HCT116 (cell line): ENCODE results near the gene FAM89B. TPM values are rescaled to one million over a fixed set of nuclear protein-coding genes. Genes with fewer than 3 reads are reported as not detected.

Source experiments
- ATAC-seq: fragments of 200-7000 bp; cut with Tn5 transposase; 2 replicates; pipeline ENCODE4 v1.9.1; 2020; ENCODE audit warnings: mild to moderate bottlenecking, moderate library complexity
- BruUV-seq: library from RNA; stranded (reverse); fragments of 400-500 nt; replicated peaks from 2 replicates; lab custom pipeline; 2021; lab: Mats Ljungman, UMichigan
- CTCF ChIA-PET: fragments of 300-600 bp; sonication (Branson Sonifier 250); formaldehyde crosslinking; loops from one replicate; lab custom pipeline; 2021; ENCODE audit warnings: antibody characterized with exemption; lab: Charles Lee
- POLR2A ChIA-PET: fragments of 300-600, 350-600 bp; sonication (Branson Sonifier 250); formaldehyde crosslinking; loops from one replicate; lab custom pipeline; 2021; ENCODE audit warnings: antibody characterized with exemption; lab: Charles Lee
- RAD21 ChIA-PET, 2 experiments: fragments of 300-600 bp; sonication (Branson Sonifier 250); formaldehyde crosslinking; loops; one replicate each; lab custom pipeline; 2023; ENCODE audit warnings: low total read pairs in 2 of 2; ENCODE audit not compliant: uncharacterized antibody in 2 of 2, unreplicated experiment in 2 of 2, low non-redundant PET in 1 of 2; lab: Charles Lee
- DNase-seq: peaks from one replicate; pipeline ENCODE4 v3.0.0-alpha.2; 2010; ENCODE audit warnings: low read depth, low spot score
- H2AFZ ChIP-seq: fragments of 200-600 bp; shearing (Covaris generic), sonication (generic); 2 replicates; pipeline ENCODE4 v1.6.1; 2017; ENCODE audit warnings: low read depth, mixed run types, mixed read lengths, antibody characterized with exemption, low read length; ENCODE audit not compliant: poor library complexity, severe bottlenecking
- H3K27ac ChIP-seq: 2 replicates; pipeline ENCODE4 v1.5.1; 2012; ENCODE audit warnings: low read depth, low read length
- H3K27me3 ChIP-seq: fragments of 200-600 bp; sonication (generic); 2 replicates; pipeline ENCODE4 v1.6.1; 2016; ENCODE audit warnings: mixed run types, low read length, mixed read lengths; ENCODE audit not compliant: insufficient read depth
- H3K36me3 ChIP-seq, 2 experiments: fragments of 200-500 bp in 1 of 2; fragments of 200-600 bp in 1 of 2; sonication (Bioruptor generic) in 1 of 2; sonication (generic) in 1 of 2; 2 replicates each; pipeline versions ENCODE4 v1.5.1 to v1.6.1; 2014 to 2016; ENCODE audit warnings: low read length in 2 of 2, inconsistent platforms in 1 of 2, mixed read lengths in 1 of 2, mixed run types in 1 of 2; ENCODE audit not compliant: insufficient read depth in 2 of 2, control insufficient read depth in 1 of 2
- H3K4me1 ChIP-seq, 2 experiments: fragments of 200-600 bp in 1 of 2; sonication (generic) in 1 of 2; 2 replicates each; pipeline versions ENCODE4 v1.5.1 to v1.6.1; 2012 to 2017; ENCODE audit warnings: low read length in 2 of 2, inconsistent platforms in 1 of 2, mild to moderate bottlenecking in 1 of 2, mixed read lengths in 1 of 2, mixed run types in 1 of 2, moderate library complexity in 1 of 2; ENCODE audit not compliant: insufficient read depth in 2 of 2, control insufficient read depth in 1 of 2
- H3K4me2 ChIP-seq: fragments of 200-600 bp; sonication (generic); 2 replicates; pipeline ENCODE4 v1.6.1; 2017; ENCODE audit warnings: mixed run types, low read length, mixed read lengths
- H3K4me3 ChIP-seq, 2 experiments: fragments of 200-600 bp in 1 of 2; sonication (generic) in 1 of 2; replicated peaks in 1 of 2; 2 replicates each; pipeline ENCODE4 v1.5.1; 2011 to 2016; ENCODE audit warnings: low read length in 2 of 2, control low read depth in 1 of 2, low read depth in 1 of 2, mild to moderate bottlenecking in 1 of 2, mixed read lengths in 1 of 2, mixed run types in 1 of 2
- H3K79me2 ChIP-seq: fragments of 200-600 bp; sonication (generic); 2 replicates; pipeline ENCODE4 v1.6.1; 2017; ENCODE audit warnings: mild to moderate bottlenecking, mixed run types, low read length, moderate library complexity, mixed read lengths; ENCODE audit not compliant: insufficient read depth
- H3K9ac ChIP-seq: fragments of 200-600 bp; sonication (generic); 2 replicates; pipeline ENCODE4 v1.6.1; 2016; ENCODE audit warnings: low read length, mixed read lengths
- H3K9me2 ChIP-seq: fragments of 200-600 bp; sonication (generic), shearing (Covaris generic); 2 replicates; pipeline ENCODE4 v1.6.1; 2017; ENCODE audit warnings: mixed run types, mild to moderate bottlenecking, moderate library complexity; ENCODE audit not compliant: insufficient read depth
- H3K9me3 ChIP-seq, 2 experiments: fragments of 200-500 bp in 1 of 2; fragments of 200-600 bp in 1 of 2; sonication (Bioruptor generic) in 1 of 2; sonication (generic) in 1 of 2; 2 replicates each; pipeline ENCODE4 v1.6.1; 2014 to 2017; ENCODE audit warnings: low read length in 2 of 2, mixed read lengths in 2 of 2, inconsistent platforms in 1 of 2, low read depth in 1 of 2, mild to moderate bottlenecking in 1 of 2, mixed run types in 1 of 2, moderate library complexity in 1 of 2; ENCODE audit not compliant: control insufficient read depth in 1 of 2, insufficient read depth in 1 of 2
- H4K20me1 ChIP-seq: fragments of 200-600 bp; sonication (generic), shearing (Covaris generic); 2 replicates; pipeline ENCODE4 v1.6.1; 2017; ENCODE audit warnings: mixed run types, mild to moderate bottlenecking, moderate library complexity; ENCODE audit not compliant: insufficient read depth
- ELF1 ChIP-seq: IDR thresholded peaks from 2 replicates; pipeline ENCODE4 v1.6.1; 2012; ENCODE audit warnings: low read depth, borderline replicate concordance
- MAX ChIP-seq: IDR thresholded peaks from 2 replicates; pipeline ENCODE4 v1.6.1; 2012
- POLR2A ChIP-seq: IDR thresholded peaks from 2 replicates; pipeline ENCODE4 v1.7.0; 2011; ENCODE audit warnings: borderline replicate concordance; ENCODE audit not compliant: insufficient read depth, insufficient read length; ENCODE audit errors: extremely low read depth
- POLR2AphosphoS5 ChIP-seq: IDR thresholded peaks from 2 replicates; pipeline ENCODE4 v1.6.1; 2011; ENCODE audit warnings: mild to moderate bottlenecking, low read depth, low read length, moderate library complexity
- REST ChIP-seq: IDR thresholded peaks from 2 replicates; pipeline ENCODE4 v1.6.1; 2012; ENCODE audit warnings: low read depth
- SIN3A ChIP-seq: IDR thresholded peaks from 2 replicates; pipeline ENCODE4 v1.6.1; 2012; ENCODE audit warnings: low read depth
- ZFX ChIP-seq: fragments of 450-650 bp; IDR thresholded peaks from 2 replicates; pipeline ENCODE4 v1.6.1; 2017
- intact Hi-C: fragments of 100-400 bp; cut with micrococcal nuclease; formaldehyde crosslinking; loops from 2 replicates; pipeline ENCODE4 v1.10.0; 2022
- total RNA-seq: library from RNA; stranded (reverse); gene quantifications from one replicate; pipeline ENCODE4 v1.2.1, GENCODE V29; 2021; ENCODE audit not compliant: unreplicated experiment

FAM89B gene
- total RNA-seq, 1 experiment from 2014 or later = 60.0 TPM

- Histone ChIP-seq H2AFZ (no peak overlapping the region), H3K36me3 (peaks cover 2 to 4% of the 10 kb centered on the region in 2 experiments; a peak in 2 of 4 replicates), H3K4me2 (peak overlapping the region; percentile 78), H3K9me2 (no peaks in the 10 kb centered on the region), H3K9ac (peak overlapping the region; percentile 86), H3K27me3 (no peaks in the 10 kb centered on the region), H3K9me3 (no peaks in the 10 kb centered on the region), H3K4me3 (peak overlapping the region; percentile 74 to 78), H3K79me2 (peaks cover 48% of the 10 kb centered on the region), H3K4me1 (peaks cover 47 to 62% of the 10 kb centered on the region in 2 experiments), H4K20me1 (no peaks in the 10 kb centered on the region), H3K27ac (peak overlapping the region; percentile 94)
- CTCF ChIA-PET = interaction anchor here (1.1 to 1.5 kb wide), 3 partner anchors 17 to 40 kb away, joined by 4 to 11 read pairs (median 4); no protein-coding TSS in a partner anchor
- no peak for TF ChIP-seq ZFX
- TF ChIP-seq POLR2AphosphoS5 = peak; percentile 47
- DNase-seq = no peak
- intact Hi-C loops = loop anchor here (5.0 kb wide), 1 partner anchor 193 kb away; the partner anchor contains the start of gene SLC25A45
- ATAC-seq = no peak
- RAD21 ChIA-PET = interaction anchor here in 1 of 2 experiments (1.0 kb wide), 1 partner anchor 35 kb away, joined by 3 read pairs; no protein-coding TSS in a partner anchor
- POLR2A ChIA-PET = interaction anchor here (0.6 to 1.5 kb wide), 6 partner anchors 12 to 323 kb away, joined by 3 to 5 read pairs (median 3); partner anchors contain the start of genes PCNX3 and SCYL1
- BruUV-seq = TSS peak; percentile 85
These were observed 2.7 kb downstream of the FAM89B start for GRCh38 chr11:65574811-65575567.

GRCh38 chr11:65575568-65576231 lies 3.4 kb downstream of the FAM89B start, which contains the start of gene EHBP1L1:
TSS of gene EHBP1L1 (plus strand) at chr11:65576053. CDS start at chr11:65576303, 250 bp downstream.
- BruUV-seq = no TSS peak
- Histone ChIP-seq H3K9me3 (no peaks in the 10 kb centered on the region), H3K4me3 (peak within 1 kb of the TSS; percentile 74 to 78), H3K9ac (peak within 1 kb of the TSS; percentile 86), H2AFZ (no peak within 1 kb of the TSS), H3K36me3 (peaks cover 2 to 4% of the 10 kb centered on the region in 2 experiments; a peak in 2 of 4 replicates), H3K4me2 (peak within 1 kb of the TSS; percentile 78), H3K9me2 (no peaks in the 10 kb centered on the region), H3K27me3 (no peaks in the 10 kb centered on the region), H4K20me1 (no peaks in the 10 kb centered on the region), H3K27ac (peak within 1 kb of the TSS; percentile 97), H3K4me1 (peaks cover 47 to 62% of the 10 kb centered on the region in 2 experiments), H3K79me2 (peaks cover 43% of the 10 kb centered on the region)
- RAD21 ChIA-PET = interaction anchor here in 1 of 2 experiments (1.0 kb wide), 1 partner anchor 36 kb away, joined by 3 read pairs; no protein-coding TSS in a partner anchor
- ATAC-seq (peak; percentile 33), DNase-seq (no peak)
- POLR2A ChIA-PET = interaction anchor here (0.7 to 1.5 kb wide), 6 partner anchors 12 to 76 kb away, joined by 3 to 5 read pairs (median 3); partner anchors contain the start of genes PCNX3 and SCYL1
- CTCF ChIA-PET = interaction anchor here (1.1 to 2.0 kb wide), 4 partner anchors 16 to 39 kb away, joined by 4 to 11 read pairs (median 6); no protein-coding TSS in a partner anchor
- TF ChIP-seq SIN3A (no peak), POLR2AphosphoS5 (0 out of 2 replicates have a peak, but pooled peaks have one; percentile 49), POLR2A (peak; percentile 29), ELF1 (no peak), REST (no peak), MAX (no peak)
- intact Hi-C loops = loop anchor here (2.0 kb wide), 1 partner anchor 39 kb away; the partner anchor contains the start of genes MAP3K11 and PCNX3
